ENCODE results near the gene C12orf56.
"Not testable (repeated sequence)": the region's sequence is repeated elsewhere in the genome, so short reads cannot be mapped to it uniquely, and the experiment has no call there.

Gene C12orf56

GRCh38 chr12:64385019-64385418 lies 5.5 kb downstream of the C12orf56 start:
- DNase-seq: peak in 3 of 6 experiments; percentile 57 to 66 (median 61)

- no peak for DNase-seq
These were observed 6.9 kb downstream of the C12orf56 start for GRCh38 chr12:64383675-64384074.

GRCh38 chr12:64362721-64363305 lies 27.7 kb downstream of the C12orf56 start:
- no peak for DNase-seq

- not testable (repeated sequence) for DNase-seq
These were observed 29.4 kb downstream of the C12orf56 start for GRCh38 chr12:64361173-64361572.

GRCh38 chr12:64356209-64356608 lies 34.3 kb downstream of the C12orf56 start:
- DNase-seq: not testable (repeated sequence)

- DNase-seq: no peak
These were observed 38.4 kb downstream of the C12orf56 start for GRCh38 chr12:64352181-64352580.

- no peak for DNase-seq
These were observed 39.3 kb downstream of the C12orf56 start for GRCh38 chr12:64351265-64351664.

GRCh38 chr12:64347630-64348029 lies 42.9 kb downstream of the C12orf56 start:
- DNase-seq: no peak

- not testable (repeated sequence) for DNase-seq
These were observed 45.9 kb downstream of the C12orf56 start for GRCh38 chr12:64344631-64345030.

- DNase-seq: not testable (repeated sequence)
These were observed 50.0 kb downstream of the C12orf56 start for GRCh38 chr12:64340546-64340945.

GRCh38 chr12:64335886-64336466 lies 54.6 kb downstream of the C12orf56 start:
- DNase-seq: no peak

- DNase-seq: no peak
These were observed 57.6 kb downstream of the C12orf56 start for GRCh38 chr12:64332938-64333337.

GRCh38 chr12:64332296-64332695 lies 58.3 kb downstream of the C12orf56 start:
- DNase-seq: no peak

- not testable (repeated sequence) for DNase-seq
These were observed 61.4 kb downstream of the C12orf56 start for GRCh38 chr12:64329031-64329710.

GRCh38 chr12:64325055-64325454 lies 65.5 kb downstream of the C12orf56 start:
- no peak for DNase-seq

- no peak for DNase-seq
These were observed 66.9 kb downstream of the C12orf56 start for GRCh38 chr12:64323476-64324225.

GRCh38 chr12:64323006-64323405 lies 67.6 kb downstream of the C12orf56 start:
- no peak for DNase-seq

- no peak for DNase-seq
These were observed 69.9 kb downstream of the C12orf56 start for GRCh38 chr12:64320611-64321010.

- not testable (repeated sequence) for DNase-seq
These were observed 70.9 kb downstream of the C12orf56 start for GRCh38 chr12:64319540-64320225.

GRCh38 chr12:64318605-64319004 lies 72.0 kb downstream of the C12orf56 start:
- DNase-seq: no peak

GRCh38 chr12:64311877-64312276 lies 78.7 kb downstream of the C12orf56 start:
- DNase-seq: no peak

- DNase-seq: no peak
These were observed 86.0 kb downstream of the C12orf56 start for GRCh38 chr12:64304571-64304970.

GRCh38 chr12:64299628-64300027 lies 90.9 kb downstream of the C12orf56 start:
- DNase-seq: no peak

Data from stimulated activated naive CD4-positive, alpha-beta T cell (primary cell).